CD4-positive, alpha-beta T cell treated with Interleukin-6 at 100 ng/mL for 8 hours (primary cell): Measurements from ENCODE around the gene NT5DC2.

Experiments used
- DNase-seq: peaks from one replicate; pipeline ENCODE4 v3.0.0-alpha.2; 2020; ENCODE audit warnings: mixed read lengths, low spot score

NT5DC2 gene

DNA sequence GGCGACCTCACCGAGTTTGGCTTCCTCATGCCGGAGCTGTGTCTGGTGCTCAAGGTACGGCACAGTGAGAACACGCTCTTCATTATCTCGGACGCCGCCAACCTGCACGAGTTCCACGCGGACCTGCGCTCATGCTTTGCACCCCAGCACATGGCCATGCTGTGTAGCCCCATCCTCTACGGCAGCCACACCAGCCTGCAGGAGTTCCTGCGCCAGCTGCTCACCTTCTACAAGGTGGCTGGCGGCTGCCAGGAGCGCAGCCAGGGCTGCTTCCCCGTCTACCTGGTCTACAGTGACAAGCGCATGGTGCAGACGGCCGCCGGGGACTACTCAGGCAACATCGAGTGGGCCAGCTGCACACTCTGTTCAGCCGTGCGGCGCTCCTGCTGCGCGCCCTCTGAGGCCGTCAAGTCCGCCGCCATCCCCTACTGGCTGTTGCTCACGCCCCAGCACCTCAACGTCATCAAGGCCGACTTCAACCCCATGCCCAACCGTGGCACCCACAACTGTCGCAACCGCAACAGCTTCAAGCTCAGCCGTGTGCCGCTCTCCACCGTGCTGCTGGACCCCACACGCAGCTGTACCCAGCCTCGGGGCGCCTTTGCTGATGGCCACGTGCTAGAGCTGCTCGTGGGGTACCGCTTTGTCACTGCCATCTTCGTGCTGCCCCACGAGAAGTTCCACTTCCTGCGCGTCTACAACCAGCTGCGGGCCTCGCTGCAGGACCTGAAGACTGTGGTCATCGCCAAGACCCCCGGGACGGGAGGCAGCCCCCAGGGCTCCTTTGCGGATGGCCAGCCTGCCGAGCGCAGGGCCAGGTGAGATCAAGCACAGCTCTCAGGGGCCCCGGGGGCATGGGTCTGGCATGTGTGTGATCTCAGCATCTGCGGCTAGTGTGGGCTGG, 45.6 kb downstream of the NT5DC2 start:
- no peak for DNase-seq

DNA sequence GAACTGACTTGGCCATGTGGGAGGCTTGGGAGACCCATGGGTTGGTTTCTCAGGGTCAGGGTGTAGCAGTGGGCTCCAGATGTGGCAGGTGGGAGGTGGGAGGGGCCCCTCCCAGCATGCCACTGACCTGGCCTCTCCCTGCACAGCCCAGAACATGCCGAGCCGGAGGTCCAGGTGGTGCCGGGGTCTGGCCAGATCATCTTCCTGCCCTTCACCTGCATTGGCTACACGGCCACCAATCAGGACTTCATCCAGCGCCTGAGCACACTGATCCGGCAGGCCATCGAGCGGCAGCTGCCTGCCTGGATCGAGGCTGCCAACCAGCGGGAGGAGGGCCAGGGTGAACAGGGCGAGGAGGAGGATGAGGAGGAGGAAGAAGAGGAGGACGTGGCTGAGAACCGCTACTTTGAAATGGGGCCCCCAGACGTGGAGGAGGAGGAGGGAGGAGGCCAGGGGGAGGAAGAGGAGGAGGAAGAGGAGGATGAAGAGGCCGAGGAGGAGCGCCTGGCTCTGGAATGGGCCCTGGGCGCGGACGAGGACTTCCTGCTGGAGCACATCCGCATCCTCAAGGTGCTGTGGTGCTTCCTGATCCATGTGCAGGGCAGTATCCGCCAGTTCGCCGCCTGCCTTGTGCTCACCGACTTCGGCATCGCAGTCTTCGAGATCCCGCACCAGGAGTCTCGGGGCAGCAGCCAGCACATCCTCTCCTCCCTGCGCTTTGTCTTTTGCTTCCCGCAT, 46.4 kb downstream of the NT5DC2 start:
- no peak for DNase-seq

DNA sequence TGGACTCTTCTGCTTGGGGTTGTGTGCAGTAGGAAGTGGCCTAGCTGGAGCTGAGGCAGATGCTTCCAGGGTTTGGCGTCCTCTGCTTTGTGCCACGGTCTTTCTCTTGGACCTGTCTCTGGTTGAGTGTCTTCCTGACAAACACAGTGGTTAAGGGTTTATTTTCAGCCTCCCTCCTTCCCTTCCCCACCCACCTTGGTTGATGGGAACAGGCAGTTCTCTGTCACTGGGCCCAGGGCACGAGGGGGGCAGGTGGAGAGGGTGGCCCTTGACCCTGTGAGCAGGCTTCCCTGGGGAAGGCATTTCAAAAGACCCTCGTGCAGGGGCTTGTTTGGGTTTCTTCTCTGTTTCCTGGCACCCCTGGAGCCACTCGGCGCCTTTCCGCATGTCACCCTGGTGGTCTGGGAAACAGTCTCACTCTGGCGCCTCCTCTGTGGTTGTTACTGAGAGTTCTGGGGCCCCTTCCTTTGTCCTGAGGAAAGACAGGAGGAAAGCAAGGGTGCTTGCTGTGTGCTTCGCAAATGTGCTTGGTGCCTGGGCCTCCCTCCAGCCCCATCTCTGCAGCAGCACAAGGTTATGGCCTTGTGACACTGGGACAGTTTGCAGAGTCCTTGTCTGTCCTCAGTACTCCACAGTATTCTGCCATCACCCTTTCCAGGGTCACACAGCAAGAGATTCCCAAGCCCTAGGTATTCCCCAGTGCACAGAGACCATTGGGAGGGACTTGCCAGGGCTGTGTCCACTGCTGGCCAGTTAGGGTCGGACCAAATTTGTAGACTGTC, 48.8 kb downstream of the NT5DC2 start:
- no peak for DNase-seq

DNA sequence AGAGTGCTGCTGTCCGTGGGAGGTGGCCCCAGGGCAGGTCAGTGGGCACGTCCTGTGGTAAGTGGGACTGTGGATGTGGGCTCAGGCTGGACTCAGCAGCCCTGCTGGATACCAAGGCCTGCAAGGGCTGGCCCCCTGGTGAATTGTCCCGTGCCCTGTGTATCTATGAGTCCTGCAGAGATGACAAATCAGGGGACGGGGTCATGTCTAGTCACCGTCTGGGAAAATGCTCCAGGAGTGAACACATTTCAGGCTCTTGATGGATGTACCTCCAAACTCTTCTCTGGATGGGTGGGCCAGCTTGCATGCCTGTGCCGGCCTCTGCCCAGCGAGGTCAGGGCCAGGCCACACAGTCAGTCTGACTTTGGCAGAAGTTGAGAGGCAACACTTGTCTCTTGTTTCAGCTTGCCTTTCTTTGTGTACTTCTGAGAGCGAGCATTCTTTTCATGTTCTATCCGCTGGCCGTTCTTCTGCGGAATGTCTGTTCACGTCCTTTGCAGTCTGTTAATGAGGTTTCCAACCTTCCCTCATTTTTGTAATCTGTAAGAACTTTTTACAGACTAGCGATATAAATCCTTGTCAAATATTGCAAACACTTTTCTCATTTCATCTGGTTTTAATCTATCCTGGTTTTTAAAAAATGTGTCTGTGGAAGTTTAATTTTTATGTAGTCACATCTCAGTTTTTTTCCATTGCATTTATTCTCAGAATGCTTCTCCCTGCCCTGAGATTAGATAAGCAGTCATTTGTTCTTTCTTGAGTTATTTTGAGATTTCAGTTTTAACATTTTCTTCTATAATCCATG, 49.9 kb downstream of the NT5DC2 start:
- no peak for DNase-seq

DNA sequence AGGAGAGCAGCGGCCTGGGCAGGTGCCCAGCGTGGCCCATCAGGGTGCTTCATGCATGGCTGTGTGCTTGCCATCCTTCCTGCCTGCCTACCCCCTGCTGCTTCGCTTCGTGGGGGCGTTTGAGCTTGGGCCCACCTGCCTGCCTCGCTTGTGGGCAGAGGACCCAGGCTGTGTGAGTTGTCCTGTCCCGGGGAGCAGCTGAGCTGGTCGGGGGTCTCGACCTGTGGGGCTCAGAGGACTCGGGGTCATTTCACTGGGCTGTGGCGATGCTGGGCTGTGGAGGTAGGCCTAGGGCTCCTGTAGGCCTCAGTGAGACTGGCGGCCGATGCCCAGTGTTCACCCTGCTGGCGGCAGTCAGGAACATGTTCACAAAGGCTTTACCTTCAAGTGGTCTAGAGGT, 50.6 kb downstream of the NT5DC2 start:
- no peak for DNase-seq

DNA sequence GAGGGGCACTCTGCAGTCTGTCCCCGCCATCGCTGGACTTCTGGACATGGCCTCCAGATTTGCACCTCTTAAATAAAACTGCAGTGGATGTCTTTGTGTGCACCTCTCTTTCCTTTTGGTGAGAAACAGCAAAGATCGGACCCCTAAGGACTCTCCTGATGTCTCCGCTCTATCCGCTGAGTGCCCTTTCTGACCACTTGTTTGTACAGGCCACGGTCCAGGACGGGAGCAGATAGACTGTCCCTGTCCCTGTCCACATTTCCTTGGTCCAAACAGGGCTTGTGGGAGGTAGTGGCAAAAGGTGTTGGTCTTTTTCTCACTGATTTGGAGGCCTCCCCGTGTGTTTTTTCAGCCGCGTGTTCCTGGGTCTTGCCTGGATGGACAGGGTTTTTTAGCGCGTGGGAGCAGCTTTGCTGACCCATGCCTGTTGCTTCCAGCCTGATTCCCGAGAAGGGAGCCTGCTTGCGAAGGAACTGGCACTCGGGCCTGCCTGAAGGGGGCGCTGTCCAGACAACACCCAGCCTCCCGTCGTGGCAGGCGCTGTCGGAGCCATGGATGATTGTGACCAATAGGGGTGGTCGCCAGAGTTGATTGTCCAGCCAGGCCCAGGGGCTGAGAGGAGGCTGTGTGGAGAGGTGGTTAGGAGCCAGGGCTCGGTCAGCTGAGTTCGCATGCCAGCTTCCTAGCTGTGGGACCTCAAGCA, 51.7 kb downstream of the NT5DC2 start:
- no peak for DNase-seq

DNA sequence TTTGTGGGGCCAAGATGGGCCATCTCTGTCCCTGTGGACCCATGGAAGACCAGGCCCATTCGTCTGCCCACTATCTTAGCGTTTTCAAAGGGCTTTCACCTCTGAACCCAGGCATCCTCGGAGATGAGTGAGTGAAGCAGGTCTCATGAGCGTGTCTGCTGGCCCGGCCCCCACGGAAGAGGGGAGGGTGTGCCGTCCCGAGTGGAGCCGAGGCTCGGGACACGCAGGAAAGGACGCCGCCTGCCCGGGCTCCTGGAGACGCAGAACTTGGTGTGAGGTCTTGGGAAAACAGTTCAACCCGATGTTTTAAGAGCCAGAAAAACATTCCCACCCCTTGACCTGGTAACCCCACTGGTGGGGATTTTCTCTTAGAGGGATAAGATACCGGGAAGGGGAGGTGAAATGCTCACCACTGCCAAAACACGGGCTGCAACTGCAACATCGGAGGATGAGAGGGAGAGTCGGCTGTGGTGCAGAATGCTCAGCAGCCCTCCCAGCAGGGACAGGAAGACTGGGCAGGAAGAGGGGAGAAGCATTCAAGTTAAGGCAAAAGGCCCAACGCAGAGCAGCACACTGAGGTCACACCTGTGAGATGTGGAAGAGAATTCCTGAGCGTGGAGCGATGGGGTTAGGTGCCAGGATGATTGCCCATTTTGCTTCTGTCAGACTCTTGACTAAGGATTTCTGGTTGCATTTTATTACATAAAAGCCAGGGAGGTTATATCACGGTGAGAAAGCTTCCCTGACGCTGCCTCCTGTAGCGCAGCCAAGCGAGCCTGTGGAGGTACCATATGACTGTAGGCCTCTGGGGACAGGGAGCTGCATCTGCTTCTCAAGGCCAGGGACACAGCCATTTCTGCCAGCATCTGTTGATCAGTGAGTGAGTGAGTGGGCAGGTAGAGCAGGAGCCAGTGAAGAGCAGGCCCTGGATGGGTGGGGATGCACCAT, 52.6 kb downstream of the NT5DC2 start:
- DNase-seq = no peak

DNA sequence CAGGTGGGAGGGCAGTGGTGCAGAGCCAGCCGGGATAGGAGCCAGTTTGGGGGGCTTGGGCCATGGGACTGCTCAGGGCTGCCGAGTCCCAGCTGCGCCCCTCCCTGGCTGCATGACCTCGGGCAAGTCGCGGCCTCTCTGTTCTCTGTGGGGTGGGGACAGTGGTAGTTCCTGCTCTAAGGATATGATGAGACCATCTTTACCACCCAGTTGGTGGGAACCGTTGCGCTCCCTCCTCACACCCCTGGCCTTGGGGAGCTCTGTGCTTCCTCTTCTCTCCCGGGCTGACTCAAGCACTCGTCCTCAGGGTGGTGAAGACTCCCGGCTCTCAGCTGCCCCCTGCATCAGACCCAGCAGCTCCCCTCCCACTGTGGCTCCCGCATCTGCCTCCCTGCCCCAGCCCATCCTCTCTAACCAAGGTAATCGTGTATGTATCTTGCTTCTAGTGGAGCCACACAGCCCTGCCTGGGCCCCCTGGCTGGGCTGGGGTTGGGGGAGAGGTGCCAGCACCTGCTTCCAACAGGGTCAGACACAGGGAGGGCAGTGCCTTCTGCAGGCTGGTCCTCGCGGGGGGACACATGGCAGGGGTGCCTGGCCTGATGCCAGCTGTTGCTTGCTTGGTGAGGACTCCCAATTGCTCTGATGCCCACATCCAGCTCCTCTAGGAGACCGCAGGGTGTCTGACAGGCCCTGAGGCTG, 53.6 kb downstream of the NT5DC2 start:
- DNase-seq = no peak

DNA sequence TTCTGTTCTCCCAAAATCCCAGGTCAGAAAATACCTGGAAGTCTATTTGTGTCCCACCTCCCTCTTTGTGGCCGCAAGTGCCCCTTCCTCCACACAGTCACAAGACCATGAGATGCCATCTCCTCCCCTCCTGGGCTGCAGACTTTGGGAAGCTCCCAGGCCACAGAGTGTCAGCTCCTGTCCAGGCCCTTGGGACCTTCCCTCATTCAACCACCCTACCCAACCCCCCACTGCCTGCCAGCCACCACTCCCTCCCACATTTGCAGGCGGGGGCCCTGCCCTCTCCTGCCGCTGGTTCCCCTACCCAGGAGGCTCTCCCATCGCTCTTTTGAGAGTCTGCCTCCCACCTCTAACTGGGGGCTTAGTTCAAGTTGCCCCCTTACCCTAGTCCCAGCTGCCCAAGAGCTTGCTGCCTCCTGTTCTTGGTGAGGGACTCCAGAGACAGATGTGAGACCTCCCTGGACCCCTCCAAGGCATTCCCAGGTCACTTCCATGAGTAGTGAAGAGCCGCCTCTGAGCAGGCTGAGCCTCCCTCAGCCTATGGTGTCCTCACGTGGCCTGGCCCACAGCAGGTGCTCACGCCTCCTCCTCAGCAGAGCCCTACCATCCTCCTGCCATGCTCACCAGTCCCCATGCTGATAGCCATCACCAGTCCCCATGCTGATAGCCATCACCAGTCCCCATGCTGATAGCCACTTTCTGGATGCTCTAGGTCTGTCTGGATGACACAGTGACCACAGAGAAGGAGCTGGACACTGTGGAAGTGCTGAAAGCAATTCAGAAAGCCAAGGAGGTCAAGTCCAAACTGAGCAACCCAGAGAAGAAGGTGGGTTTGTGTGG, 54.4 kb downstream of the NT5DC2 start:
- no peak for DNase-seq

DNA sequence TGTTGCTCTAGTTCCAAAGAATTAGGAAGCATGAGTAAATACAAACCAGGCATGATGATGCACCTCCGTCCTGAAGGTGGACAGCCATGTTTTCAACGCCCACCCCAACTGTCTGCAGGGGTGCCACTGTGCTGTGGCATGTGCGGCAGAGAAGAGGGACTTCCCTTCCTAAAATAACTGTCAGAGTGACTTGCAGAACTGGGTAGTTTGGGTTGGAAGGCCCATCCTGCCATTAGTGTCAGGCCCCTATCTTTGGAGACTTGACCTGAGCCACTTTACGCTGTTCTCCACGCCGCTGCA, 55.9 kb downstream of the NT5DC2 start:
- DNase-seq = no peak

DNA sequence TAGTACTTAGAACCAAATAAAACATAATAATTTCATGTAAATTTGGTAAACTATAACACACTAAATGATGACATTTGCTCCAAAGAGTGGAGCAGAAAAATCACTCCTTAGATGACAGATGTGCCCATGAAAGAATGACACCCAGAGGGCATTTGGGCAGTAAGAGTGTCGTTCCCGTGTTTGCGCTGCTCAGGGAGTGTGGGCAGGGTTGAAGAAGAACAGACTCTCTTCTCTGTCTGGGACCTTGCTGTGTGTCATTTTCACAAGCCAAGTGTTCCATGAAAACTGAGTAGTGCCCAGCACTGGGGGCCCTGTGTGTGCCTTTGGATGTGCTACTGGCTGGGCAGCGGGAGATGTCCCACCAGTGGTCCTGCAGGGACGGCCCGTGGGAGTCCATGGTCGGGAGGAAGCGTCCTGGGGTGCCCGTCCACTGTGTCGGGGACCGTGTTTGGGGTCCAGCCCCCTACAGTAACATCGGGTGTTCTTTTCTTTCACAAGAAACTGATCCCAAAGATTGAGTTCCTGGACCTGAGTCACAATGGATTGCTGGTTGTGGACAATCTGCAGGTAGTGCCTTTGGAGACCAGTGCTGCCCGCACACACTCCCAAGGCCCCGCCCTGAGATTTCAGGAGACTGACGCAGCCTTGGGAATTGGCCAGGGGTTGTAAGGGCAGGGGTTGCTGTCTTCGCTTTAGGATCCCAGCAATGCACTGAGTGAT, 56.4 kb downstream of the NT5DC2 start:
- no peak for DNase-seq
